H9 (cell line): ENCODE data around the gene ERRFI1. TPM values are rescaled to one million over a fixed set of nuclear protein-coding genes. Genes with fewer than 3 reads are reported as not detected.

ENCODE experiments used
- DNase-seq: peaks from one replicate; pipeline ENCODE4 v3.0.0-alpha.2; 2017
- H2AFZ ChIP-seq: one replicate; pipeline ENCODE4 v1.6.1; 2013; ENCODE audit warnings: mild to moderate bottlenecking, low read length, control low read depth, moderate library complexity
- H2AK5ac ChIP-seq: 2 replicates; pipeline ENCODE4 v1.6.1; 2013; ENCODE audit warnings: low read length, control low read depth, mixed read lengths; ENCODE audit not compliant: insufficient read length
- H2BK120ac ChIP-seq: one replicate; pipeline ENCODE4 v1.6.1; 2013; ENCODE audit warnings: low read depth, mild to moderate bottlenecking, low read length, control low read depth, inconsistent platforms; ENCODE audit not compliant: poor library complexity, severe bottlenecking
- H2BK12ac ChIP-seq: 2 replicates; pipeline ENCODE4 v1.6.1; 2013; ENCODE audit warnings: low read length, control low read depth, mixed read lengths, low read depth; ENCODE audit not compliant: insufficient read length
- H2BK15ac ChIP-seq: 2 replicates; pipeline ENCODE4 v1.6.1; 2013; ENCODE audit warnings: low read depth, low read length, control low read depth
- H2BK20ac ChIP-seq: one replicate; pipeline ENCODE4 v1.6.1; 2013; ENCODE audit warnings: low read depth, mild to moderate bottlenecking, low read length, control low read depth, inconsistent platforms; ENCODE audit not compliant: poor library complexity, severe bottlenecking
- H2BK5ac ChIP-seq: 2 replicates; pipeline ENCODE4 v1.6.1; 2013; ENCODE audit warnings: low read length, control low read depth, mixed read lengths; ENCODE audit not compliant: insufficient read length
- H3K14ac ChIP-seq: 2 replicates; pipeline ENCODE4 v1.6.1; 2013; ENCODE audit warnings: low read length, control low read depth; ENCODE audit not compliant: insufficient read depth
- H3K18ac ChIP-seq: 2 replicates; pipeline ENCODE4 v1.6.1; 2013; ENCODE audit warnings: low read depth, mild to moderate bottlenecking, mixed read lengths, low read length, control low read depth; ENCODE audit not compliant: insufficient read length
- H3K23ac ChIP-seq: 2 replicates; pipeline ENCODE4 v1.6.1; 2013; ENCODE audit warnings: low read length, control low read depth, mixed read lengths, low read depth; ENCODE audit not compliant: insufficient read length
- H3K23me2 ChIP-seq: 2 replicates; pipeline ENCODE4 v1.6.1; 2013; ENCODE audit warnings: low read depth, mild to moderate bottlenecking, mixed read lengths, low read length, control low read depth; ENCODE audit not compliant: insufficient read length, poor library complexity, severe bottlenecking
- H3K27ac ChIP-seq: 2 replicates; pipeline ENCODE4 v1.5.1; 2013; ENCODE audit warnings: low read length, control low read depth, mixed read lengths, low read depth; ENCODE audit not compliant: insufficient read length
- H3K27me3 ChIP-seq: 2 replicates; pipeline ENCODE4 v1.6.1; 2013; ENCODE audit warnings: low read length, control low read depth, inconsistent platforms; ENCODE audit not compliant: insufficient read depth
- H3K4ac ChIP-seq: 2 replicates; pipeline ENCODE4 v1.6.1; 2013; ENCODE audit warnings: low read depth, mild to moderate bottlenecking, control low read depth, inconsistent platforms, low read length, moderate library complexity
- H3K4me1 ChIP-seq: 2 replicates; pipeline ENCODE4 v1.6.1; 2013; ENCODE audit warnings: low read length, control low read depth, inconsistent platforms; ENCODE audit not compliant: insufficient read depth
- H3K4me2 ChIP-seq: 2 replicates; pipeline ENCODE4 v1.6.1; 2013; ENCODE audit warnings: low read length, control low read depth, mixed read lengths; ENCODE audit not compliant: insufficient read length, insufficient read depth
- H3K56ac ChIP-seq: 2 replicates; pipeline ENCODE4 v1.6.1; 2013; ENCODE audit warnings: low read depth, mild to moderate bottlenecking, mixed read lengths, low read length, control low read depth; ENCODE audit not compliant: insufficient read length
- H3K79me1 ChIP-seq: 2 replicates; pipeline ENCODE4 v1.6.1; 2013; ENCODE audit warnings: low read depth, mild to moderate bottlenecking, moderate library complexity, low read length, control low read depth, inconsistent platforms; ENCODE audit not compliant: insufficient read depth, poor library complexity, severe bottlenecking
- H3K79me2 ChIP-seq: 2 replicates; pipeline ENCODE4 v1.6.1; 2013; ENCODE audit warnings: low read length, control low read depth, inconsistent platforms; ENCODE audit not compliant: insufficient read depth
- H3K9ac ChIP-seq: 2 replicates; pipeline ENCODE4 v1.6.1; 2013; ENCODE audit warnings: low read length, control low read depth, mixed read lengths; ENCODE audit not compliant: insufficient read length; ENCODE audit errors: extremely low read depth
- H3K9me3 ChIP-seq: one replicate; pipeline ENCODE4 v1.6.1; 2013; ENCODE audit warnings: low read depth, low read length, inconsistent platforms; ENCODE audit not compliant: control insufficient read depth
- H3T11ph ChIP-seq: one replicate; pipeline ENCODE4 v1.6.1; 2013; ENCODE audit warnings: mild to moderate bottlenecking, low read length, control low read depth, inconsistent platforms
- H4K20me1 ChIP-seq: one replicate; pipeline ENCODE4 v1.6.1; 2013; ENCODE audit not compliant: control insufficient read depth, insufficient read length, insufficient read depth
- H4K5ac ChIP-seq: 2 replicates; pipeline ENCODE4 v1.6.1; 2013; ENCODE audit warnings: low read depth, mild to moderate bottlenecking, mixed read lengths, low read length, control low read depth; ENCODE audit not compliant: insufficient read length
- H4K8ac ChIP-seq: replicated peaks from 2 replicates; pipeline ENCODE4 v1.6.1; 2013; ENCODE audit warnings: low read length, control low read depth, mixed read lengths, low read depth; ENCODE audit not compliant: insufficient read length
- H4K91ac ChIP-seq: 2 replicates; pipeline ENCODE4 v1.6.1; 2013; ENCODE audit warnings: low read depth, mild to moderate bottlenecking, moderate library complexity, mixed read lengths, low read length, control low read depth; ENCODE audit not compliant: insufficient read length
- H3K27ac Mint-ChIP-seq, 3 experiments: 2 replicates in 2 of 3; 3 replicates in 1 of 3; pipeline ENCODE4 v1.8.0; 2020 to 2021; ENCODE audit warnings: mixed read lengths in 3 of 3, mild to moderate bottlenecking in 1 of 3, moderate library complexity in 1 of 3
- H3K27me3 Mint-ChIP-seq: 2 replicates; pipeline ENCODE4 v1.8.0; 2021; ENCODE audit warnings: low read depth, mild to moderate bottlenecking, moderate library complexity, mixed read lengths
- H3K36me3 Mint-ChIP-seq, 3 experiments: 2 replicates in 2 of 3; 3 replicates in 1 of 3; pipeline ENCODE4 v1.8.0; 2020 to 2021; ENCODE audit warnings: low read depth in 3 of 3, mixed read lengths in 3 of 3; ENCODE audit not compliant: insufficient read depth in 1 of 3
- H3K4me1 Mint-ChIP-seq, 2 experiments: 2 replicates each; pipeline ENCODE4 v1.8.0; 2020; ENCODE audit warnings: mixed read lengths in 2 of 2
- H3K4me3 Mint-ChIP-seq, 2 experiments: 2 replicates in 1 of 2; 3 replicates in 1 of 2; pipeline ENCODE4 v1.8.0; 2020 to 2021; ENCODE audit warnings: mild to moderate bottlenecking in 2 of 2, mixed read lengths in 2 of 2, moderate library complexity in 1 of 2
- H3K9me3 Mint-ChIP-seq, 2 experiments: 2 replicates in 1 of 2; 3 replicates in 1 of 2; pipeline ENCODE4 v1.8.0; 2020; ENCODE audit warnings: mild to moderate bottlenecking in 2 of 2, mixed read lengths in 2 of 2, moderate library complexity in 1 of 2
- CTCF ChIP-seq: fragments of 200-600 bp; sonication (generic); conservative IDR thresholded peaks from 3 replicates; pipeline ENCODE4 v1.8.0; 2021; ENCODE audit warnings: antibody characterized with exemption, mild to moderate bottlenecking
- WGBS: extraction: QIAGEN DNeasy Blood & Tissue Kit; methylation state at CpG from one replicate; pipeline ENCODE4 v1.1.7; 2013; ENCODE audit warnings: missing lambda C conversion rate, low lambda C conversion rate, mixed read lengths; ENCODE audit not compliant: insufficient read length; ENCODE audit errors: extremely low coverage; 5-methylcytosine and 5-hydroxymethylcytosine counted together
- total RNA-seq: library from RNA; stranded (reverse); gene quantifications from 2 replicates; pipeline ENCODE4 v1.2.1, GENCODE V29; 2021

ERRFI1 gene
- total RNA-seq, 1 experiment from 2014 or later = 20.8 TPM

- no peak overlapping the region for H2BK5ac ChIP-seq
- no peak for DNase-seq
- H2BK120ac ChIP-seq = no peak overlapping the region
- H3K18ac ChIP-seq = no peak overlapping the region
- no peak overlapping the region for H2BK12ac ChIP-seq
- H2BK15ac ChIP-seq = no peak overlapping the region
- Mint-ChIP-seq H3K9me3 (no peaks in the 10 kb centered on the region), H3K36me3 (peaks cover 0 to 10% (median 3%) of the 10 kb centered on the region in 3 experiments; a peak in 4 of 7 replicates), H3K4me3 (no peak overlapping the region), H3K27me3 (no peaks in the 10 kb centered on the region), H3K4me1 (peaks cover 38 to 39% of the 10 kb centered on the region in 2 experiments), H3K27ac (peak overlapping the region; percentile 66 to 88 (median 70); a peak in 4 of 7 replicates)
- H3K79me1 ChIP-seq = no peaks in the 10 kb centered on the region
- no peak overlapping the region for H2AFZ ChIP-seq
- no peak overlapping the region for H4K91ac ChIP-seq
- no peaks in the 10 kb centered on the region for H3K79me2 ChIP-seq
- H3K14ac ChIP-seq = no peak overlapping the region
- whole genome bisulfite sequencing = no CpG with 5 or more reads among the region's 12 CpGs
- no peak overlapping the region for H3K4me2 ChIP-seq
- H3K27me3 ChIP-seq = no peaks in the 10 kb centered on the region
- peaks cover 11% of the 10 kb centered on the region; the same call in 1 of the 2 replicates for H3K4me1 ChIP-seq
- no peak overlapping the region for H3K56ac ChIP-seq
- H3K4ac ChIP-seq = no peak overlapping the region
- H4K8ac ChIP-seq = no peak overlapping the region
- H3K9ac ChIP-seq = no peak overlapping the region
- no peak for TF ChIP-seq CTCF
- no peak overlapping the region for H2AK5ac ChIP-seq
- H4K20me1 ChIP-seq = no peaks in the 10 kb centered on the region
- H2BK20ac ChIP-seq = no peak overlapping the region
- no peak overlapping the region for H4K5ac ChIP-seq
- no peak overlapping the region for H3K27ac ChIP-seq
- H3T11ph ChIP-seq = no peak overlapping the region
- H3K23me2 ChIP-seq = no peaks in the 10 kb centered on the region
- no peaks in the 10 kb centered on the region for H3K9me3 ChIP-seq
- no peak overlapping the region for H3K23ac ChIP-seq
Observed at GRCh38 chr1:8006037-8006963, 19.8 kb downstream of the ERRFI1 start.
